SIG-M5 (cell line): Measurements from ENCODE around the gene HLF.

Experiments used
- DNase-seq: peaks from one replicate; lab custom pipeline; 2025; lab: John Stamatoyannopoulos, UW

The HLF gene

DNA sequence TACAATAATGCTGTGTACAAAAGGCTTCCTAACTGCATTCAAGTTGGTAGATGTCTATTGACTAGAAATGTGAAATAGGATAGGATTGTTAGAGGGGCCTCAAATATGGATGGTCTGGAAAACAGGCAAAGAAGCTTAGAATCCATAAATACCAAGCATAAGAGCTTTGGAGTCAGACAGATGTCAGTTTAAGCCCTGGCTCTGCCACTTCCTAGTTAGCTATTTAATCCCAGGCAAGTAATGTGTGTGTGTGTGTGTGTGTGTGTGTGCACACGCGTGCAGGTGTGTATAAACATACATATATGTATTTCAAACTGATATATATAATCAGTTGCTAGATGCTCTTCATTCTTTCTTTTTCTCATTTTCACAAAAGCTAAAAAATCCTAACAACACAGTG, 90.2 kb downstream of the HLF start:
- DNase-seq = no peak

- DNase-seq = no peak
Observed at GRCh38 chr17:55356434-55357328, 91.9 kb downstream of the HLF start.

- DNase-seq = no peak
Observed at GRCh38 chr17:55360971-55361370, 96.2 kb downstream of the HLF start.

DNA sequence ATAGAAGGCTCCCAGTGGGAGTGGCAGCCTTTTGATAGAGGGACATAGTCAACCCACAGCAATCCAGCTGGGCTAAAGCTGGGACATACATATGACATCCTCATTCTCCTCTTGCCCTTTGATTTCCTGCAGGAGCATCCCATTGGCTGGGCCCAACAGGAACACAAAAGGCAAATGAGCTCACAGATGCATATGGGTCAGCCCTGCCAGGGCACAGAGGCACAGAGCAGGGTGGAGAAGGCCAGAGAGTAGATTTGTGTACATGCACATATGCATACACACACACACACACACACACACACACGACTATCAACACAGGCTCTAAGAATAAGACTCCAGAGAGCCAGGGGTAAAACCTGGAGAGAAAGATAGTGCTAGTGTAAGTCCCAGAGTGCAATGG, 98.3 kb downstream of the HLF start:
- DNase-seq = no peak

GRCh38 chr17:55366020-55366481, 101.3 kb downstream of the HLF start:
- DNase-seq = no peak

- no peak for DNase-seq
Observed at GRCh38 chr17:55368706-55369105, 103.9 kb downstream of the HLF start.
